HepG2 (cell line): ENCODE data around the gene SMURF1. TPM values are rescaled to one million over a fixed set of nuclear protein-coding genes. Genes with fewer than 3 reads are reported as not detected.
A peak's percentile ranks its signal among the peaks of the same experiment; 100 is the strongest.

Source experiments
- AGO2 ChIP-seq: fragments of 200-400 bp; formaldehyde crosslinking; optimal IDR thresholded peaks from 2 replicates; pipeline ENCODE3; 2017; ENCODE audit warnings: mild to moderate bottlenecking, low read depth, low read length, moderate library complexity
- FIP1L1 ChIP-seq: fragments of 200-400 bp; formaldehyde crosslinking; IDR thresholded peaks from 2 replicates; pipeline ENCODE4 v1.6.1; 2018; ENCODE audit warnings: low read depth, mild to moderate bottlenecking, low read length, moderate library complexity, borderline replicate concordance; ENCODE audit not compliant: insufficient read depth
- FOXK1 ChIP-seq: sonication (generic); formaldehyde crosslinking; IDR thresholded peaks from 2 replicates; pipeline ENCODE4 v1.4.0; 2020; ENCODE audit warnings: low read depth, missing genetic modification reagents, borderline replicate concordance
- GMEB1 ChIP-seq: sonication (generic); formaldehyde crosslinking; IDR thresholded peaks from 2 replicates; pipeline ENCODE4 v1.5.1; 2020; ENCODE audit warnings: missing genetic modification reagents, mild to moderate bottlenecking, borderline replicate concordance
- NFE2L2 ChIP-seq: fragments of 150-350 bp; IDR thresholded peaks from 2 replicates; pipeline ENCODE4 v1.6.1; 2014; ENCODE audit warnings: low read length
- NR0B2 ChIP-seq: sonication (generic); formaldehyde crosslinking; IDR thresholded peaks from 2 replicates; pipeline ENCODE4 v1.4.0; 2020; ENCODE audit warnings: mild to moderate bottlenecking, missing genetic modification reagents
- RBAK ChIP-seq: sonication (generic); formaldehyde crosslinking; IDR thresholded peaks from 2 replicates; pipeline ENCODE4 v1.5.1; 2020; ENCODE audit warnings: mild to moderate bottlenecking, missing genetic modification reagents
- RNF219 ChIP-seq: sonication (generic); formaldehyde crosslinking; IDR thresholded peaks from 2 replicates; pipeline ENCODE4 v1.5.0; 2020; ENCODE audit warnings: mild to moderate bottlenecking, missing genetic modification reagents
- SMARCE1 ChIP-seq: fragments of 450-650 bp; IDR thresholded peaks from 2 replicates; pipeline ENCODE4 v1.6.1; 2017; ENCODE audit warnings: borderline replicate concordance
- STAG1 ChIP-seq: sonication (generic); formaldehyde crosslinking; IDR thresholded peaks from 2 replicates; pipeline ENCODE4 v1.4.0; 2020; ENCODE audit warnings: missing genetic modification reagents
- TRAFD1 ChIP-seq: sonication (generic); formaldehyde crosslinking; IDR thresholded peaks from 2 replicates; pipeline ENCODE4 v1.5.1; 2020; ENCODE audit warnings: missing genetic modification reagents, mild to moderate bottlenecking, borderline replicate concordance
- YEATS4 ChIP-seq: sonication (generic); formaldehyde crosslinking; IDR thresholded peaks from 2 replicates; pipeline ENCODE4 v1.4.0; 2020; ENCODE audit warnings: missing genetic modification reagents, borderline replicate concordance
- ZBTB8A ChIP-seq: sonication (generic); formaldehyde crosslinking; IDR thresholded peaks from 2 replicates; pipeline ENCODE4 v1.4.0; 2020; ENCODE audit warnings: mild to moderate bottlenecking, low read depth, missing genetic modification reagents, borderline replicate concordance
- ZFP41 ChIP-seq: sonication (generic); formaldehyde crosslinking; IDR thresholded peaks from 2 replicates; pipeline ENCODE4 v1.4.0; 2020; ENCODE audit warnings: mild to moderate bottlenecking, missing genetic modification reagents, borderline replicate concordance
- ZFX ChIP-seq: sonication (generic); formaldehyde crosslinking; IDR thresholded peaks from 2 replicates; pipeline ENCODE4 v1.4.0; 2020; ENCODE audit warnings: mild to moderate bottlenecking, low read depth, missing genetic modification reagents, moderate library complexity
- ZNF18 ChIP-seq: sonication (generic); formaldehyde crosslinking; IDR thresholded peaks from 2 replicates; pipeline ENCODE4 v1.8.0; 2022; ENCODE audit warnings: mild to moderate bottlenecking, missing genetic modification reagents; ENCODE audit not compliant: insufficient replicate concordance
- ZNF205 ChIP-seq: IDR thresholded peaks from 2 replicates; pipeline ENCODE4 v1.6.1; 2018; ENCODE audit warnings: missing biosample characterization, missing genetic modification reagents
- ZSCAN20 ChIP-seq: sonication (generic); formaldehyde crosslinking; IDR thresholded peaks from 2 replicates; pipeline ENCODE4 v1.4.0; 2020; ENCODE audit warnings: missing genetic modification reagents, mild to moderate bottlenecking, borderline replicate concordance
- polyA plus RNA-seq, 8 experiments: library from polyadenylated mRNA; depleted of rRNA in 3 of 8; stranded (reverse) in 7 of 8; unstranded in 1 of 8; fragments of >200 nt; fragmentation: Illumina TruSeq in 4 of 8; extraction: Trizol in 4 of 8; gene quantifications; 2 replicates each; pipeline versions ENCODE4 v1.2.1 to v1.2.3, GENCODE V29; 2011 to 2016; ENCODE audit warnings: low read depth in 4 of 8, missing spikeins in 1 of 8, mixed read lengths in 1 of 8; ENCODE audit not compliant: insufficient read depth in 1 of 8
- total RNA-seq, 5 experiments: library from RNA; depleted of rRNA; stranded (reverse); fragments of >200 nt; fragmentation: Illumina TruSeq; extraction: Trizol; gene quantifications; 2 replicates each; pipeline ENCODE4 v1.2.3, GENCODE V29; 2016; ENCODE audit warnings: low read depth in 1 of 5

The SMURF1 gene
- total and polyA plus RNA-seq, 2 of the 13 experiments (the other 11 are each of a cell fraction or from before 2014, with no cell fraction given): 8.3 to 11.1 TPM

GRCh38 chr7:99141841-99142726 lies 1.8 kb downstream of the SMURF1 start (continued):
- TF ChIP-seq ZBTB8A (no peak), ZNF18 (CRISPR knock-in tag) (no peak), ZSCAN20 (CRISPR knock-in tag) (no peak), FIP1L1 (no peak), NR0B2 (CRISPR knock-in tag) (no peak), TRAFD1 (CRISPR knock-in tag) (no peak), RNF219 (CRISPR knock-in tag) (no peak), ZFP41 (no peak), ZFX (CRISPR knock-in tag) (peak; percentile 45; the same call in 1 of the 2 replicates), ZNF205 (CRISPR knock-in tag) (no peak), GMEB1 (CRISPR knock-in tag) (peak; percentile 13; the same call in 1 of the 2 replicates), NFE2L2 (no peak), AGO2 (no peak), SMARCE1 (no peak), YEATS4 (no peak), STAG1 (CRISPR knock-in tag) (no peak; the same call in 1 of the 2 replicates), RBAK (CRISPR knock-in tag) (no peak), FOXK1 (no peak)
